Hepatocyte (in vitro differentiated cells): ENCODE data around the gene PTPRE. TPM values are rescaled to one million over a fixed set of nuclear protein-coding genes. Genes with fewer than 3 reads are reported as not detected.

ENCODE experiments used
- DNase-seq: peaks from one replicate; pipeline ENCODE4 v3.0.0-alpha.2; 2016; ENCODE audit warnings: low spot score
- H2AFZ ChIP-seq: fragments of 200-600 bp; sonication (generic); 2 replicates; pipeline ENCODE4 v1.6.0; 2016; ENCODE audit warnings: antibody characterized with exemption, mild to moderate bottlenecking
- H3K27ac ChIP-seq: fragments of 200-600 bp; sonication (generic); 2 replicates; pipeline ENCODE4 v1.5.1; 2016; ENCODE audit warnings: mild to moderate bottlenecking
- H3K27me3 ChIP-seq: fragments of 200-600 bp; sonication (generic); 2 replicates; pipeline ENCODE4 v1.6.1; 2016
- H3K36me3 ChIP-seq: fragments of 200-600 bp; sonication (generic); replicated peaks from 2 replicates; pipeline ENCODE4 v1.5.1; 2016; ENCODE audit warnings: low read depth; ENCODE audit not compliant: insufficient read depth
- H3K4me1 ChIP-seq: fragments of 200-600 bp; sonication (generic); 2 replicates; pipeline ENCODE4 v1.5.1; 2016; ENCODE audit warnings: mild to moderate bottlenecking, moderate library complexity; ENCODE audit not compliant: insufficient read depth
- H3K4me2 ChIP-seq: fragments of 200-600 bp; sonication (generic); 2 replicates; pipeline ENCODE4 v1.6.0; 2016
- H3K4me3 ChIP-seq: fragments of 200-600 bp; sonication (generic); 2 replicates; pipeline ENCODE4 v1.5.1; 2016; ENCODE audit warnings: mild to moderate bottlenecking
- H3K79me2 ChIP-seq: fragments of 200-600 bp; sonication (generic); 2 replicates; pipeline ENCODE4 v1.6.0; 2017; ENCODE audit warnings: mild to moderate bottlenecking
- H3K9me2 ChIP-seq: fragments of 200-600 bp; sonication (generic); replicated peaks from 2 replicates; pipeline ENCODE4 v1.6.0; 2017; ENCODE audit warnings: mild to moderate bottlenecking; ENCODE audit not compliant: insufficient read depth
- H3K9me3 ChIP-seq: fragments of 200-600 bp; sonication (generic); 2 replicates; pipeline ENCODE4 v1.5.1; 2016; ENCODE audit warnings: low read depth, mild to moderate bottlenecking
- H4K20me1 ChIP-seq: fragments of 200-600 bp; sonication (generic); 2 replicates; pipeline ENCODE4 v1.6.0; 2016; ENCODE audit warnings: mild to moderate bottlenecking; ENCODE audit not compliant: insufficient read depth, poor library complexity, severe bottlenecking
- EZH2 ChIP-seq: fragments of 200-600 bp; sonication (generic); IDR thresholded peaks from 2 replicates; pipeline ENCODE4 v1.6.1; 2016; ENCODE audit warnings: antibody characterized with exemption, mild to moderate bottlenecking, borderline replicate concordance
- EZH2phosphoT487 ChIP-seq: fragments of 200-600 bp; sonication (generic); IDR thresholded peaks from one replicate; pipeline ENCODE4 v1.6.1; 2018; ENCODE audit warnings: antibody characterized with exemption, mild to moderate bottlenecking, low read depth, moderate library complexity; ENCODE audit not compliant: unreplicated experiment, severe bottlenecking
- WGBS: methylation state at CpG from one replicate; pipeline ENCODE4 v1.1.6; 2016; ENCODE audit warnings: low lambda C conversion rate; ENCODE audit errors: missing lambda C conversion rate; 5-methylcytosine and 5-hydroxymethylcytosine counted together
- polyA plus RNA-seq: library from polyadenylated mRNA; unstranded; fragments of >200 nt; fragmentation: Nextera tagmentation; extraction: Ambion mirVana; gene quantifications from 2 replicates; pipeline ENCODE4 v1.2.1, GENCODE V29; 2016
- total RNA-seq: library from RNA; depleted of rRNA; stranded (reverse); fragments of >200 nt; gene quantifications from 2 replicates; pipeline ENCODE4 v1.2.3, GENCODE V29; 2014
- TF ChIP-seq, protein P1 (sequence below): fragments of 200-600 bp; sonication (generic); IDR thresholded peaks from 2 replicates; pipeline ENCODE4 v1.5.1; 2016; ENCODE audit warnings: antibody characterized with exemption, mild to moderate bottlenecking; ENCODE audit not compliant: poor library complexity

The PTPRE gene
- total and polyA plus RNA-seq, 2 experiments from 2014 or later = 3.2 to 10.1 TPM

DNA sequence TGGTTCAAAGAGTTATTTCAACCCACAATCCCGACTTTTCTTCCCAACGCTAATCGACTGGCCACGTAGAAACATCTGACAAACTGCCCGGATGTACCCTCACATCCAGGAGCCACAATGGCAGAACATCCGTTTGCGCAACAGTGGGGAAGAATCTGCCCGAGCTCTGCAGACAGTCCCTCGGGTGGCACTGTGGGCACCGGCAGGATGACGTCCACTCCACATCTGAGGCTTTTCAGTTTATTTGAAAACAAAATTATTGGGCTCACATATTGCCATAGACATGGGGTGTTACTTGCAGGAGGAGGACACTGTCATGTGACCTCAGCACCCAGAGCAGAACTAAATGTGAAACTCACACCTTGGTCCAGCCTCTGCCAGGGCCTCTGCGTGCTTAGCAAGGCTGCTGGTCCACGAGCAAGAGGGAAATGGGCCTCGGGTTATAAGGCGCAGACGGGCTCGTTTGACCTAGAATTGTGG, 135.3 kb downstream of the PTPRE start:
- 93% methylated on average over 17 of the region's 17 CpGs for WGBS
- no peak overlapping the region for H3K27ac ChIP-seq
- no peaks in the 10 kb centered on the region for H4K20me1 ChIP-seq
- H2AFZ ChIP-seq = no peak overlapping the region
- no peaks in the 10 kb centered on the region for H3K36me3 ChIP-seq
- no peaks in the 10 kb centered on the region for H3K9me3 ChIP-seq
- no peaks in the 10 kb centered on the region for H3K79me2 ChIP-seq
- DNase-seq = no peak
- no peaks in the 10 kb centered on the region for H3K9me2 ChIP-seq
- H3K4me2 ChIP-seq = no peak overlapping the region
- no peak overlapping the region for H3K4me3 ChIP-seq
- TF ChIP-seq, protein P1, sequence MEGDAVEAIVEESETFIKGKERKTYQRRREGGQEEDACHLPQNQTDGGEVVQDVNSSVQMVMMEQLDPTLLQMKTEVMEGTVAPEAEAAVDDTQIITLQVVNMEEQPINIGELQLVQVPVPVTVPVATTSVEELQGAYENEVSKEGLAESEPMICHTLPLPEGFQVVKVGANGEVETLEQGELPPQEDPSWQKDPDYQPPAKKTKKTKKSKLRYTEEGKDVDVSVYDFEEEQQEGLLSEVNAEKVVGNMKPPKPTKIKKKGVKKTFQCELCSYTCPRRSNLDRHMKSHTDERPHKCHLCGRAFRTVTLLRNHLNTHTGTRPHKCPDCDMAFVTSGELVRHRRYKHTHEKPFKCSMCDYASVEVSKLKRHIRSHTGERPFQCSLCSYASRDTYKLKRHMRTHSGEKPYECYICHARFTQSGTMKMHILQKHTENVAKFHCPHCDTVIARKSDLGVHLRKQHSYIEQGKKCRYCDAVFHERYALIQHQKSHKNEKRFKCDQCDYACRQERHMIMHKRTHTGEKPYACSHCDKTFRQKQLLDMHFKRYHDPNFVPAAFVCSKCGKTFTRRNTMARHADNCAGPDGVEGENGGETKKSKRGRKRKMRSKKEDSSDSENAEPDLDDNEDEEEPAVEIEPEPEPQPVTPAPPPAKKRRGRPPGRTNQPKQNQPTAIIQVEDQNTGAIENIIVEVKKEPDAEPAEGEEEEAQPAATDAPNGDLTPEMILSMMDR = no peak
- no peak for TF ChIP-seq EZH2phosphoT487
- TF ChIP-seq EZH2 = no peak
- H3K4me1 ChIP-seq = peaks cover 2% of the 10 kb centered on the region
- H3K27me3 ChIP-seq = no peaks in the 10 kb centered on the region

GRCh38 chr10:128043259-128044045, 136.5 kb downstream of the PTPRE start:
- Histone ChIP-seq H3K4me1 (peaks cover 8% of the 10 kb centered on the region), H3K36me3 (no peaks in the 10 kb centered on the region), H3K79me2 (no peaks in the 10 kb centered on the region), H4K20me1 (no peaks in the 10 kb centered on the region), H3K4me2 (no peak overlapping the region), H3K27me3 (no peaks in the 10 kb centered on the region), H2AFZ (no peak overlapping the region), H3K9me3 (no peaks in the 10 kb centered on the region), H3K9me2 (no peaks in the 10 kb centered on the region), H3K4me3 (no peak overlapping the region), H3K27ac (no peak overlapping the region)
- WGBS = 72% methylated on average over 18 of the region's 18 CpGs
- no peak for TF ChIP-seq EZH2phosphoT487
- TF ChIP-seq EZH2 = no peak
- TF ChIP-seq, protein P1 = no peak
- no peak for DNase-seq

DNA sequence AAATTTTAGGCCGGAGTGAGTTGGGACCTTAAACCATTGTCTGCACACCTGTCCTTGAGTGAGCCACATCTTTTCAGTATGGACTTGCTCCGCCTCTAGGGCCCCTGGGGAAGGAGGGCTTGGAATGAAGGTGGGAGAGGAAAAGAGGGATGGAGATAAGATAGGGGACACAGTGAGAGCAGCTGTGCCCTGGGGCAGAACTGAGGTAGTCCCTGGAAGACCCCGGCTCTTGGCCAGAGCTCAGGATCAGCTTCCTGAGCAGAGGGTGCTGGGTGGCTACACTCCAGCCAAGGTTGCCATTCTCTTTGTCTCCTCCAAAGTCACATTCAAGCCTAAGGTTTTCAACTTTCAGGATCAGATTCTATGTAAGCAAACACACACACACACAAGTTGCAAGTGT, 137.3 kb downstream of the PTPRE start:
- H3K9me3 ChIP-seq = no peaks in the 10 kb centered on the region
- no peaks in the 10 kb centered on the region for H3K36me3 ChIP-seq
- no peak for DNase-seq
- no peak overlapping the region for H3K27ac ChIP-seq
- no peaks in the 10 kb centered on the region for H3K27me3 ChIP-seq
- no peak overlapping the region for H2AFZ ChIP-seq
- H3K4me1 ChIP-seq = peaks cover 8% of the 10 kb centered on the region
- no peaks in the 10 kb centered on the region for H3K79me2 ChIP-seq
- WGBS = 85% methylated on average over 3 of the region's 3 CpGs
- no peaks in the 10 kb centered on the region for H4K20me1 ChIP-seq
- no peak overlapping the region for H3K4me2 ChIP-seq
- no peak for TF ChIP-seq EZH2phosphoT487
- TF ChIP-seq EZH2 = no peak
- TF ChIP-seq, protein P1 = no peak
- no peaks in the 10 kb centered on the region for H3K9me2 ChIP-seq
- no peak overlapping the region for H3K4me3 ChIP-seq
